CD4-positive, alpha-beta T cell treated with Interleukin-1 beta for 1 hour (primary cell): ENCODE results near the gene GREB1.

ENCODE experiments used
- DNase-seq, 2 donors: peaks; one replicate each; pipeline ENCODE4 v3.0.0-alpha.2; 2020 to 2022

Gene GREB1

GRCh38 chr2:11513319-11513718, 20.5 kb upstream of the GREB1 start:
- no peak for DNase-seq

- no peak for DNase-seq
These were observed 19.6 kb upstream of the GREB1 start for GRCh38 chr2:11514081-11514730.

GRCh38 chr2:11514904-11515303, 18.9 kb upstream of the GREB1 start:
- DNase-seq, result no peak

DNA sequence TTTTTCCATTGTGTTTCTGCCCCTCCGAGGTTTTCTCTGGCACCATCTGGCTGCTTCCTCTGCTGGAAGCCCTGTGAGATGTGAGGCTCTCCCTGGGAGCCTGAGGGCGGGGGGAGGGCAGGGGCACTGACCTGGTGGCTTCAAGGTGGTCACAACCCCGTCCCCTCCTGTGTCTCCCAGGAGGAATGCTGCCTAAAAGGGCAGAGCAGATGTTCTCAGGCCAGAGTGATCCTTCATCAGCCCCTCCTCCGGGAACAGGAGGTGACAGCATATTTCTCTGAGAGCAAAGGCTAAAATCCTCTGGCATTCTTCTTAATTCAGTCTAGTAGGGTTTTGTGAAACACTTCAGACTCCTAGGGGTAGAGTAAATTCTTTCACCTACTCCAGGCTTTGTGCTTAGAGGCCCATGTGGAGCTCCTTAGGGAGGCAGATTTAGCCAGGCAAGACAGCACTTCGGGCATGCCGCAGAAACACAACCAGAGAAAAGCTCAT, 18.3 kb upstream of the GREB1 start:
- no peak for DNase-seq

- DNase-seq, result no peak
These were observed 16.7 kb upstream of the GREB1 start for GRCh38 chr2:11516984-11517648.

DNA sequence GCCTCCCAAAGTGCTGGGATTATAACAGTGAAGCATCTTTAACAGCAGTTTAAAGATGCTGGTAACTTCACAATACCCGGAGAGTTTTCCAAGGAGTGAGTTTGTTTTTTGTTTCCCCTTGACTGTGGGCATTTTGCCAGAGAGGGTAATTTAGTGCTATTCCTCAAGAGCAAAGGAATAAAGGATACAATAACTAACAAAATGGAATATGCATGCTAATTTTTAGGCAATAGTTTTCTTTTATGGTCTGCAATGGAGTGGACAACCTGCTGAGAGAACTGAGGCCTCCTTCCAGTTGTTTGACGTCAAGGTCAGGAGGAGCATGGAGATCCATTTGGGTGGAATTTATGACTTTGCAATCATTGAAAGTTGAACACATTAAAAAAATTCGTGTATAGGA, 15.9 kb upstream of the GREB1 start:
- no peak for DNase-seq

DNA sequence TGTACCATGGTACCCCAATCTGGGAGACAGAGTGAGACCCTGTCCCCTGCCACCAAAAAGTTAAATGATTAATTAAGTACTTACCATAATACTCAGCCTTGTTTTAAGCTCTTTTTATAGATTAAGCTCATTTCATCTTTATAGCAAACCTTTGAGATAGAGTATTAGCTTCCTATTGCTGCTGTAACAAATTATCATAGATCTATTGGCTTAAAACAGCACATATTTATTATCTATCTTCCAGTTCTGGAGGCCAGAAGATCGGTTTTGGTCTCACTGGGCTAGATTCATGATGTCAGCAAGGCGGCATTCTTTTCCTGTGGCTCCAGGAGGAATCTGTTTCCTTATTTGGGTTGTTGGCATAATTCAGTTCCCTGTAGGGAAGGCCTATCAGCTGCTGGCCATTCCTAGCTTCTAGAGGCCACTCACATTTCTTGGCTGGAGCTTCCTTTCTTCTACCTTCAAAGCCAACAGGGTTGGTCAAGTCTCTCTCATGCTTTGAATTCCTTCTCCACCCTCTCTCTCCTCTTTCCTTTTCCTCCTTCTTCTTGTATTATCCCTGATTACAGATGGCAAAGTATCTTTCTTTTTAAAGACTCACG, 13.7 kb upstream of the GREB1 start:
- DNase-seq, result no peak

DNA sequence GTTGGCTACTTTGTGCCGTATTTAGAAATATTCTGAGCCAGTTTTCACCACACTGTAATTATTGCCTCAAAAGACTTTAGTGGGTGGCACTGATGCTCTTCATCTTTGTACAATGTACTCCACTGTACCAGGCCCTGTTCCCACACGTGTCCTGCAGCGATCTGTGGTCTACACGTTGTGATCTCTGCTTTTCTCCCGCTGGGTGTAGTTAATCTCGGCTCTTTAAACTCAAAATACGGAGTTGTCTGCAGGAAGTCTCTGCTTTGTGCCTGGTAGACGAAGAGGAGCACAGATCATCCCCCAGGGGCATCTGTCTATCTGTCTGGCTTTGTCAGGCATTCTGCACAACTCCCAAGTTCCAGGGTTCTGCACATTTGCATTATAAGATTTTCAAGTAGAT, 12.1 kb upstream of the GREB1 start:
- no peak for DNase-seq

DNA sequence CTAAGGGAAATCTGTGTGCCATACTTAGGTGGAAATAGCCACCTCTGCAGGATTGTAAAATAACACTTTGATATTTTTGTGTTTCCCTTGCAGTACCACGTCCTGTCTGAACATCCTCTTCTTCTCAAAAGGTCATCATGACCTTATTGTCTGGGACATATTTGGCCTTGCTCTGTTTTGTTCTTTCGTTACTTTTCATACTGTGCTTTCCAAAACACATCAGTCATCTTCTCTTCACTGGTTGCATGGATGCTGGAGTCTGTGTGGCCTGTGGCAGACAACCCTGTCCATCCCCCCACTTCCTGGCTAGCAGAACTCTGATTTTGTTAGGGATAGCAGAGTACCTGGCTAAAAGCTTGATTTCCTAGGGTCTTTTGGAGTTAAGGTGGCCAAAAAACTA, 9.4 kb upstream of the GREB1 start:
- no peak for DNase-seq

DNA sequence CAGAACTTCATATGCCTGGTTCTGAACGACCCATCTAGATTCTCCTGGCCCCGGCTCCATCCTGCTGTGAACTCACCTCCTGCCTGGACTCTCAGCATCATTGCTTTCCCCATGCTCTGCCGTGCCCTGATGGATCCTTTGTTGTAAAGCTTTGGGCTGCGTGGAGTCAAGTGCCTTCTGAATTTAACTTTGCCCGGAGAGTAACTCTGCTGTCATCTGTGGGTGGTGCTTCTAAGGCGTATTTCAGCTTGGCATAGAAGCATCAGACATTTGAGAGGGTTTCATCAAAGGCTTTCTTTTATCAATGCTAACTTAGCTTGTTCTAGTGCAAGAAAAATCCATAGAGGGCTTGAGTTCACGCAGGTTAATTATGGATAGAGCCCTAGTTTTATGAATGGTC, 8.1 kb upstream of the GREB1 start:
- no peak for DNase-seq

- no peak for DNase-seq
These were observed 6.8 kb upstream of the GREB1 start for GRCh38 chr2:11527001-11527400.

DNA sequence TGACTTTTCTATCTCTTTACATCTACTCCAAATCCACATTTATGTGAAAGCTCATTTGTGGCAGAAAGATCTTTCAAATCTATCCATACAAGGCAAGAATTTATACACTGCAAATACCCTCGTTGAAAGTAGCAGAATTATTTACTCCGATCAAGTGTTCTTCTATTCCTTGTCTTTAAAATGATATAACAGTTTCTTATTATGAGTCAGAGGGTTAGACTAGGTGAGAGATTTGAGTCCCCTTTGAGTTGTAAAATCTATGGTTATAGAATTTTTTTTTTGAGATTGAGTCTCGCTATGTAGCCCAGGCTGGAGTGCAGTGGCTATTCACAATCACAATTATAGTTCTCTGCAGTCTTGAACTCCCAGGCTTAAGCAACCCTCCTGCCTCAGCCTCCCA, 5.6 kb upstream of the GREB1 start:
- DNase-seq, result no peak

DNA sequence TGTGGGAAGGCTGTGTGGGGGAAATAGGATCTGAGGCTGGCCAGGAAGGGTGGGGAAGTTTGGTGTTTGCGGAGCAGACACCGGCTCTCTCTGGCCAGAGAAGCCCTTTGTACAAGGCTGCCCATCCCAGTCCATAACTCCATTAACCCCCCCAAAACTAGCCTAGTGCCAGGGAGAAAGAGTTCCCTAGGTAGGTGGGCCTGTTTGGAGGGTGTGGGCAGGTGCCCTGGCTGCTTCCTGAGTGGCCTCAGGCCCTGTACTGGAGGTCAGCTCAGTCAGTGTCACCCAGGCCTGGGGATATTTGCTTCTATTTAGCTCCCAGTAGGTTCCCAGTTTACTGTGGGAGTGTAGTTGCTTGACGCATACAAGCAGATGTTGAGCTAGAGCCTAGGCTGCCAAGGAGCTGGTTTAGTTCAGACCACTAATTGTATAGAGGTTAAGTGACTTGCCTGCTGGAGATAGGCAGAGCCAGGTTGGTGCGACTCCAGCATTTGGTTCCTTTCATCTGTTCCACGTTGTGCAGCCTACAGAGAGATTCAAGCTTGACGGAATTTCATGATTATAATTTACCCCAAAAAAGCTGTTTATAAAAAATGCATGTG, 2.9 kb upstream of the GREB1 start:
- no peak for DNase-seq

GRCh38 chr2:11532416-11533055, 1.3 kb upstream of the GREB1 start:
- no peak for DNase-seq

DNA sequence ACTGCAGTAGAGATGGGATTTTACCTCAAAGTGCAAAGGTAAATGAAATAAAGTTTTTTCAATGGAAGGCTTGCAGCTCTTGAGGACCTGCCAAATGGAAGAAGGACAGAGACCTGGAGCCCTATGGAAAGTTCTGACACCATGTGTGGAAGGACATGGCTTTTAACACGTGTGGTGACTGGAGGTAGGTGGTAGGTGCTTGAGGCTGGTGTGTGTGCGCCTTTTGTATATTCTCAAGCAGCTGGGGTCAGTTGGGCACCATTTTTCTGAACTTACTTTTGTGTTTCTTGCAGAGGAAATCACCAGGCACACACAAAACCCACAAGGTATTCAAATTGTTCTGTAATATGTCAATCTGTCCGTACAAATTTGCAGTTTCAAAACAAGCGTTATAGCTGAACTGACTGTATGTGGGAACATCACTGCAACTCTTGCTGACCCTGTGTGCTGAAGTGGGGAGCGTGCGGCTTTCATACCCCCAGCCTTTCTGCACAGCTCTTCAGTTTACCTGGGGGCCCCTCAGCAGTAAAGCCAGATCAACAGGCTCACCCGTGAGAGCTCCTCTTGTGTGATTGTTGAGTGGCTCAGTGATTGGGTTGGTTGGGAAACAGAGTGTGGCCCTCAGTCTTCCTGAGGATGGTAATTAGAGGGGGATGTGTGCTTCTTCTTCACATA, 363 bp downstream of the GREB1 start:
- no peak for DNase-seq

DNA sequence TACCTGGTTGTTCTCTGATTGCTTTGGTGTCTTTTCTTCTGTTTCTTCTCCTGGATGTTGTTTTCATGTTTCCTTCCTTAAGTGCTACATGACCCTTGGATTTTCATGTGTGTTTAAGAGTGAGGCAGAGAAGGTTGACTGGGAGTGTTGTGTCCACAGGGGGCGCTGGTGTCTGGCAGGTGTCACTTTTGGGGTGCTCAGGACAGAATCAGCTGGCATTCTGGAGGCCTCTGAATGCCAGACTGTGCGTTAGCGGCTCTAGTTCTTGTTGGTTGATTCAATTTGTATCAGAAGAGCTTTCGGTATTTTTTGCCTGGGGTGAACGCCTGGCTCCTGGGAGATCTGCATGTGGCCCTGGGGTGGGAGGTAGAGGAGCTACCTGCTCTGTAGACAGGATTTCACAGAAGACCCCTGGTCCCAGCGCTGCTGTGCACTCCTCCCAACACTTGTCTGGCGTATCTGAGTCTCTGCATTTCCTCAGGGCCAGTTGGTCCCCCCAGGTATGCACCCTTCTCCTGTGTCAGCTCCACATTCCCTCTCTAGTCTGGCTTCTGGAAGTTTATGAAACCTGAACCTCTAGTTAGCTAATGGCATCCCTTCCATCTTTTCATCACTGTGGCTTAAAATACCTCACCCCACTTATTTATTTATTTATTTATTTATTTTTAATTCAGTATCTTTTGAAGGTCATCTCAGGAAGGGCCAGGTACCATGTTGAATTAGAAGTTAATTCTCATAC, 1.1 kb downstream of the GREB1 start:
- DNase-seq, result no peak

- no peak for DNase-seq
These were observed 2.1 kb downstream of the GREB1 start for GRCh38 chr2:11535899-11536344.

DNA sequence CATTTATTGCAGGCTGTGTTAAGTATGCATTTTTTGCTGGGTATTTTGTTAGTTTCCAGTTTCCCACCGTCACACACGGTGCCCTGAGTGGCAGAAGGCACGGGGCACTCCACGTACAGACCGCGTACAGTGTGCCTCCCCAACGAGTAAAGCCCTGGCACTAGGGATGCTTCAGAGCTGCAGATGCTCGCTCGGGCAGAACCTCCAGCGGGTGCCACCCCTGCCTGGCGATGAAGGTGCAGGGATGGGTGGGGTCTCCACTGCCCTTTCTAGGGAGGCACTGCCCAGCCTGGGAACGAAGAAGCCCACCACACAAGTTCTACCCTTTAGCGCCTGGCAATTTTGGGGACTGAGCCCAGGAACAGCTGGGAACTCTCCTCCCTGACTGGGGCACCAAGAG, 4.1 kb downstream of the GREB1 start:
- DNase-seq, result no peak

- no peak for DNase-seq
These were observed 5.7 kb downstream of the GREB1 start for GRCh38 chr2:11539317-11540147.

GRCh38 chr2:11540148-11540995, 6.5 kb downstream of the GREB1 start:
- DNase-seq, result no peak
